ENCODE data around the gene MLLT3.

GRCh38 chr9:20642045-20642444, 19.7 kb upstream of the MLLT3 start:
- TF ChIP-seq CTCF (IDR thresholded peaks at IDR 0.05) = no peak
- no peak for TF ChIP-seq POLR2A (IDR thresholded peaks at IDR 0.05)
- no peak for TF ChIP-seq EP300 (IDR thresholded peaks at IDR 0.05)
